GM12874 (cell line): ENCODE measurements around the gene GP1BA.

Experiments
- CTCF ChIP-seq: IDR thresholded peaks from 2 replicates; pipeline ENCODE4 v1.5.1; 2011; ENCODE audit warnings: low read depth, mild to moderate bottlenecking, control low read depth, low read length, moderate library complexity; ENCODE audit not compliant: insufficient read depth

Gene GP1BA

DNA sequence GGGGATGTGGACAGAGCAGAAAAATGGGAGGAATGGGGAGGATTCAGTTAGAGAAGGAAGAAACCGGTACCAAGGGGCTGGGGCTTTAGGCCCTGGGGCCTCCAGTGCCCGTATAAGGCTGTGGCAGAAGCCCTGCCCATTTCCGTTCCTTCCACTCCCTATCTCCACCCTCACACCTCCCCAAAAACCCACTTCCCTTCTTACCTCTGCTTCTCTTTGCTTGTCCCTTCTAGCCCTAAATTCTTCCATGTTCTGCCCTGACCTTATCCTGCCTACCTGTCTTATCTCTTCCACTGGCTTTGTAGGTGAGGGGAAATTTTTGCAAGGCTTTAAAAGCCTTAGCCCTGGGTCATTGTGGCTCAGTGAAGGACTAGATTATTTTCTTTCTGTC is 12.1 kb downstream of the GP1BA start:
- TF ChIP-seq CTCF = no peak

GRCh38 chr17:4944554-4945175 is 12.6 kb downstream of the GP1BA start:
- TF ChIP-seq CTCF = no peak

- TF ChIP-seq CTCF = no peak
Observed at GRCh38 chr17:4945176-4945943, 13.3 kb downstream of the GP1BA start.

DNA sequence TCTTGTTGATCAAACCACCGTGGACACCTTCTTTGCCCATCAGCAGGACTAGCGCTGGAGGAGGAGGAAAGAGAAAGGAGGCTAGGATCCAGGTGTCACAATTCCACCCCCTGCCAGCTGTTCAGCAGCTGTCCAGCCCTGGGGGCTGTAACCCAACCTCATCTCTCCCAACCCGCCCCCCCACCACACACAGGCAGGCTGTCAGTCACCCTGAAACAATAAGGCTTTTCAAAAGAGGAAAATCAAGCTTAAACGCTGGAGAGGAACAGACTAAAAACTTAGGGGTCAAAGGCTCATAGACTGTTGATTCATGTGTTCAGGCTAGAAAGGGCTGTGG is 13.8 kb downstream of the GP1BA start:
- TF ChIP-seq CTCF = no peak

DNA sequence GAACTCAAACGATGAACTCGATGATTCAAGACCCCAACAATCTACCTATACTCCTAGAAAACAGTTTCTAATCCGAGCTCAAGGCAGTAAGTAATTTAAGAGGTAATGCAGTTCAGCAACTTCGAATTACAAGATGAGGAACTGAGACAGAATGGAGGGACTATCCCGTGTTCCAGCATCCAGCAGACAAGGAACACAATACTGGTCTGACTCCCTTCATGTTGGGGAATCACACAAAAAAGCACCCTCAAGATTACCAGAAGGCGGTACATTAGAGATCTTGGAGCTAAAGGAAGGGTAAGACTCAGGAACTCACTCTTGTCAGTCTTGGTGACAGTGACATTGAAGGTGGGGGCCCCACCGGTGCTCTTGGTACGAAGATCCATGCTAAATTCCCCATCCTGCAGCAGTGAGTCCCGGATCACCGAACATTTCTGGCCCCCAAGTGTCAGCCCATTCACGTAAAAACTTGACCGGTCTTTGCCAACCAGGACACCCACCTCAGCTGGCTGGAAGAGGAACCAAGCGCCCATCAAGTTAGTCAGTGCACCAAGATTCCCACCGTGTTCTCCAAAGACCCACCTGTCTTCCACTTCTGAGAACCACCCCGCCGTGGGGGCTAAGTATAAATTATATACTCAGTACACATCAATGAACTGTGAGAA is 14.4 kb downstream of the GP1BA start:
- no peak for TF ChIP-seq CTCF

DNA sequence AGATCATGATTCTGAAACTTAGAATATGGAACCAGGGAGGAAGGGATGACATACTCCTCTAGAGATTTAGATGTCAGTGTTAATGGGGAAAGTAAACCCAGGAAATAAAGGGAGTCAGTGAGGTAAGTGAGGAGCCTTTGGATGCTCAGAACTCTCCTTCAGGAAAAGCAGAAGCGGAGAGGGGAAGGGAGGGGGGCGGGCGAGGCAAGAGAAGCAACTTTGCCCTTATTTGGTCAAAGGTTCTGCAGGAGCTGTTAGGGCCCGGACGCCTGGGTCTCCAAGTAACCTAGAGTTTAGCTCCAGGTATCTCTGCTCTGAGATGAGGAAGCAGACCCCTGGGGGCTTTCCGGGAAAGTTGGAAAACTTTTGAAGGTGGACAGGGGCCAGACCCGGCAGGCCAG is 14.9 kb downstream of the GP1BA start:
- TF ChIP-seq CTCF = no peak

DNA sequence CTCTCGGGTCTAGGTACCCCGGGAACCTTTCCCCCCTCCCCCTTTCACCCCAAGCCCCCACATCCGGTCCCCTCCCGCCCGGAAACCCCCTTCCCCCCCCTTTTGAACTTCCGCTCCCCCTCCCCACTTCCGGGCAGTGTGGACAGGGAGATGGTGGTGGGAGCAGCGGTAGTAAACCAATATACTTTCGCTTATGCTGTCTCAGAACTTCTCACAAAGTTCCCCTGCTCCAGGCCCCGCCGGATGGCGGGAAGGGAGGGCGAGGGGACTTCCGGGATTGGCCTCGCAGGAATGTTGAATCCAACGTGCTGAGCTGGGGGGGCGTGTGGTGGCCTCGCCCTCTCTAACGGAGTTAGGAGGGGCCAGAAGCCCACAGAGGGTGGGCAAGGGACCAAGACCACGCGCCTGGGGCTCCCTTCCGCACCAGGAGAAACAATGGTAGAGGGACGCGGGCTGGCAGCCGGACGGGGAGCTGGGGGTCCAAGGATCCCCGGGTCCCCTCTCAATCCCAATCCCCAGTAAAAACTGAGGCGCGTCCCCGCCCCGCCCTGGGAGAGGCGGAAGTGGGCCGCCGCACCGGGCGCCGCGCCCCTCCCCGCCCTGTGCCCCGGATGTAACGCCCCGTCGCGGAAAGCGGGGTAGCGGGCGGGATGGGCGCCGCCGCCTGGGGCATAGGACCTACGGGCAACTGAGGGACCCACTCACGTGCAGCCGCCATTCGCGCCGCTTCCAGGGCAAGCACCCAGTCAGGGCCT is 15.5 kb downstream of the GP1BA start:
- TF ChIP-seq CTCF = no peak
